Endothelial cell of umbilical vein (primary cell): Measurements from ENCODE around the gene MOCS1. TPM values are rescaled to one million over a fixed set of nuclear protein-coding genes. Genes with fewer than 3 reads are reported as not detected.

Experiments used
- BruUV-seq: library from RNA; stranded (reverse); fragments of 400-500 nt; replicated peaks from 2 replicates; lab custom pipeline; 2021; lab: Mats Ljungman, UMichigan
- CTCF ChIA-PET: fragments of 300-600, 350-600 bp; sonication (Branson Sonifier 250); formaldehyde crosslinking; loops from one replicate; lab custom pipeline; 2021; ENCODE audit warnings: antibody characterized with exemption, inconsistent platforms; lab: Charles Lee
- POLR2A ChIA-PET: fragments of 300-600, 350-600 bp; sonication (Branson Sonifier 250); formaldehyde crosslinking; loops from one replicate; lab custom pipeline; 2021; ENCODE audit warnings: antibody characterized with exemption, inconsistent platforms; lab: Charles Lee
- DNase-seq: peaks from one replicate; pipeline ENCODE4 v3.0.0-alpha.2; 2011; ENCODE audit warnings: low read depth, low spot score
- FAIRE-seq: peaks from 2 replicates; lab custom pipeline; 2011; peaks lifted over from hg19 to GRCh38; lab: Jason Lieb, UNC
- H2AFZ ChIP-seq: 2 replicates; pipeline ENCODE4 v1.6.0; 2012; ENCODE audit warnings: low read depth, low read length, control low read depth, inconsistent platforms
- H3K27ac ChIP-seq: 2 replicates; pipeline ENCODE4 v1.5.1; 2011; ENCODE audit warnings: low read depth, mild to moderate bottlenecking, control low read depth, low read length, moderate library complexity; ENCODE audit not compliant: insufficient read depth
- H3K27me3 ChIP-seq, 2 experiments: 2 replicates each; pipeline versions ENCODE4 v1.6.0 to v1.6.1; 2011; ENCODE audit warnings: low read length in 2 of 2, mixed read lengths in 1 of 2; ENCODE audit not compliant: control insufficient read depth in 2 of 2, insufficient read depth in 2 of 2
- H3K36me3 ChIP-seq, 2 experiments: 2 replicates in 1 of 2; 3 replicates in 1 of 2; pipeline ENCODE4 v1.5.1; 2011; ENCODE audit warnings: low read length in 2 of 2, mild to moderate bottlenecking in 1 of 2, moderate library complexity in 1 of 2; ENCODE audit not compliant: control insufficient read depth in 2 of 2, insufficient read depth in 2 of 2; ENCODE audit errors: extremely low read depth in 1 of 2
- H3K4me1 ChIP-seq: 3 replicates; pipeline ENCODE4 v1.5.1; 2011; ENCODE audit warnings: mild to moderate bottlenecking, low read length; ENCODE audit not compliant: control insufficient read depth, insufficient read depth; ENCODE audit errors: extremely low read depth
- H3K4me2 ChIP-seq: 2 replicates; pipeline ENCODE4 v1.6.1; 2011; ENCODE audit warnings: low read length, control low read depth, mixed read lengths; ENCODE audit not compliant: insufficient read depth
- H3K4me3 ChIP-seq, 3 experiments: fragments of 200-600 bp in 1 of 3; sonication (generic), shearing (Covaris generic) in 1 of 3; replicated peaks in 1 of 3; 2 replicates each; pipeline ENCODE4 v1.5.1; 2011 to 2016; ENCODE audit warnings: control low read depth in 3 of 3, low read length in 3 of 3, mild to moderate bottlenecking in 2 of 3, inconsistent platforms in 1 of 3, low read depth in 1 of 3, moderate library complexity in 1 of 3; ENCODE audit not compliant: insufficient read depth in 1 of 3
- H3K79me2 ChIP-seq: 2 replicates; pipeline ENCODE4 v1.6.0; 2012; ENCODE audit warnings: low read length, inconsistent platforms; ENCODE audit not compliant: control insufficient read depth, insufficient read depth
- H3K9ac ChIP-seq: replicated peaks from 2 replicates; pipeline ENCODE3; 2011; ENCODE audit warnings: low read length, control low read depth; ENCODE audit not compliant: insufficient read depth; ENCODE audit errors: extremely low read depth
- H3K9me1 ChIP-seq: replicated peaks from 3 replicates; pipeline ENCODE4 v1.6.0; 2011; ENCODE audit warnings: mild to moderate bottlenecking, low read length; ENCODE audit not compliant: control insufficient read depth, insufficient read depth; ENCODE audit errors: extremely low read depth
- H3K9me3 ChIP-seq: replicated peaks from 2 replicates; pipeline ENCODE4 v1.5.1; 2012; ENCODE audit warnings: low read length, inconsistent platforms; ENCODE audit not compliant: control insufficient read depth, insufficient read depth
- H4K20me1 ChIP-seq: replicated peaks from 2 replicates; pipeline ENCODE3; 2011; ENCODE audit warnings: mild to moderate bottlenecking, low read length; ENCODE audit not compliant: control insufficient read depth, insufficient read depth; ENCODE audit errors: extremely low read depth
- EZH2 ChIP-seq: IDR thresholded peaks from 2 replicates; pipeline ENCODE4 v1.6.1; 2012; ENCODE audit warnings: borderline replicate concordance, low read depth, mild to moderate bottlenecking, moderate library complexity, low read length, inconsistent platforms; ENCODE audit not compliant: severe bottlenecking
- FOS ChIP-seq: IDR thresholded peaks from 2 replicates; pipeline ENCODE4 v1.6.1; 2011; ENCODE audit warnings: mild to moderate bottlenecking, low read length, moderate library complexity, borderline replicate concordance; ENCODE audit not compliant: insufficient read depth
- GATA2 ChIP-seq: IDR thresholded peaks from 2 replicates; pipeline ENCODE4 v1.7.0; 2011; ENCODE audit warnings: low read depth, mild to moderate bottlenecking, moderate library complexity, mixed read lengths, low read length; ENCODE audit not compliant: insufficient read length, insufficient read depth
- JUN ChIP-seq: IDR thresholded peaks from 2 replicates; pipeline ENCODE4 v1.6.1; 2011; ENCODE audit warnings: borderline replicate concordance, low read depth; ENCODE audit not compliant: insufficient read length, insufficient read depth
- MYC ChIP-seq: IDR thresholded peaks from one replicate; pipeline ENCODE4 v1.6.1; 2011; ENCODE audit warnings: mild to moderate bottlenecking, low read depth, low read length
- POLR2A ChIP-seq: IDR thresholded peaks from 2 replicates; pipeline ENCODE4 v1.6.1; 2012; ENCODE audit warnings: low read depth, mild to moderate bottlenecking, control low read depth, low read length
- POLR2AphosphoS5 ChIP-seq: IDR thresholded peaks from 2 replicates; pipeline ENCODE4 v1.6.1; 2012; ENCODE audit warnings: low read depth, mild to moderate bottlenecking, control low read depth, low read length, moderate library complexity; ENCODE audit not compliant: insufficient read depth
- dilution Hi-C: fragments of 300-500 bp; cut with MboI; formaldehyde crosslinking; loops from one replicate; pipeline ENCODE4 v1.15.0; 2019; ENCODE audit warnings: low sequenced_read_pairs; ENCODE audit not compliant: extremely low pct_ligation_motif_present
- intact Hi-C: fragments of 100-400 bp; cut with micrococcal nuclease; formaldehyde crosslinking; loops from one replicate; pipeline ENCODE4 v1.10.0; 2022
- polyA plus RNA-seq, 4 experiments: library from polyadenylated mRNA; depleted of rRNA in 3 of 4; stranded (reverse) in 3 of 4; unstranded in 1 of 4; fragments of >200 nt; gene quantifications; 2 replicates each; pipeline versions ENCODE4 v1.2.1 to v1.2.3, GENCODE V29; 2011 to 2012; ENCODE audit warnings: missing spikeins in 1 of 4
- total RNA-seq: library from RNA; stranded (reverse); gene quantifications from 2 replicates; pipeline ENCODE4 v1.2.3, GENCODE V29; 2021
- TF ChIP-seq, protein P1 (sequence below), 2 donors: IDR thresholded peaks; 1 replicate in 1 of 2; 2 replicates in 1 of 2; pipeline ENCODE4 v1.5.1; 2011; ENCODE audit warnings: low read length in 2 of 2, mild to moderate bottlenecking in 2 of 2, moderate library complexity in 2 of 2, control low read depth in 1 of 2, inconsistent platforms in 1 of 2, low read depth in 1 of 2; ENCODE audit not compliant: insufficient read depth in 1 of 2; ENCODE audit errors: extremely low read depth in 1 of 2
- TF ChIP-seq, protein P2 (sequence below): IDR thresholded peaks from 2 replicates; pipeline ENCODE4 v1.6.1; 2011; ENCODE audit not compliant: insufficient read depth, insufficient read length

The MOCS1 gene
- total and polyA plus RNA-seq, 2 donors (not counting 3 experiments of a cell fraction or from before 2014, with no cell fraction given): 8.3 to 12.8 TPM

DNA sequence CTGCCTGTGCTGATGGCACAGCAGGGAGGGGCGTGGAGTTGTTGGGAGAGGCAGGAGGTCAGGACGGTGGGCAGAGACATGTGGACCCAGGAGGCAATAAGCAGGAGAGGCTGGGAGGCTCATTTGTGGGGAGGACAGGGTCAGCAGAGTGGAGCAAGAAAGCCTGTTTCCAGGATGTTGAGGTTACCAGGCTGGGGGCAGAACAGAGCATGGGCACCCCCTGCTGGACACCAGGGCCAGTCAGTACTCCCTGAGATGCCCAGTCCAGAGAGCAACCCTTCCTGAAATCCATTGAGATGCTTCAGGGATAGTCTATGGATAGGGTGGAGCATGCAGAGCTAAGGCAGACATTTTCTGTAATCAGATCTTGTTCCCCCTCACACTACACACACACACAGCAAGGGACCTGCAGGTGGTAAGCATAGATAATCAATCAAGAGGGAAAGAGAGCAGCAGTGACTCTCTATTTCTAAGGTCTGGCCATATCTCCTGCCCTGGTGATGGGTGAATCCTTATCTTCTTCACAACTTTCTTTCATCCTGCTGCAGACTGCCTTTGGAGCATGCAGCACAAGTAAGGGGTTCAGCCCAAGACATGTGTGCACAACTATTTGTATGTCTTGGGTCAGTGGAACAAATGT, 41.7 kb downstream of the MOCS1 start:
- Histone ChIP-seq H3K9me3 (no peaks in the 10 kb centered on the region), H3K36me3 (no peaks in the 10 kb centered on the region), H2AFZ (no peak overlapping the region), H3K79me2 (no peaks in the 10 kb centered on the region), H3K9me1 (no peaks in the 10 kb centered on the region), H3K4me3 (no peak overlapping the region), H3K4me1 (peaks cover 10% of the 10 kb centered on the region), H4K20me1 (no peaks in the 10 kb centered on the region), H3K27me3 (no peaks in the 10 kb centered on the region), H3K4me2 (no peak overlapping the region), H3K9ac (no peak overlapping the region), H3K27ac (no peak overlapping the region)
- FAIRE-seq: peak; percentile 84
- CTCF ChIA-PET: interaction anchor here (0.6 to 13.2 kb wide), 11 partner anchors 10 to 539 kb away, joined by 3 to 313 read pairs (median 5); no protein-coding TSS in a partner anchor
- POLR2A ChIA-PET: no interaction called here
- dilution Hi-C loops: no loop called here
- DNase-seq: peak; percentile 69
- intact Hi-C loops: loop anchor here (1.0 to 5.0 kb wide), 6 partner anchors 21 to 544 kb away; partner anchors contain the start of gene DAAM2
- no TSS peak for BruUV-seq
- TF ChIP-seq, protein P1, sequence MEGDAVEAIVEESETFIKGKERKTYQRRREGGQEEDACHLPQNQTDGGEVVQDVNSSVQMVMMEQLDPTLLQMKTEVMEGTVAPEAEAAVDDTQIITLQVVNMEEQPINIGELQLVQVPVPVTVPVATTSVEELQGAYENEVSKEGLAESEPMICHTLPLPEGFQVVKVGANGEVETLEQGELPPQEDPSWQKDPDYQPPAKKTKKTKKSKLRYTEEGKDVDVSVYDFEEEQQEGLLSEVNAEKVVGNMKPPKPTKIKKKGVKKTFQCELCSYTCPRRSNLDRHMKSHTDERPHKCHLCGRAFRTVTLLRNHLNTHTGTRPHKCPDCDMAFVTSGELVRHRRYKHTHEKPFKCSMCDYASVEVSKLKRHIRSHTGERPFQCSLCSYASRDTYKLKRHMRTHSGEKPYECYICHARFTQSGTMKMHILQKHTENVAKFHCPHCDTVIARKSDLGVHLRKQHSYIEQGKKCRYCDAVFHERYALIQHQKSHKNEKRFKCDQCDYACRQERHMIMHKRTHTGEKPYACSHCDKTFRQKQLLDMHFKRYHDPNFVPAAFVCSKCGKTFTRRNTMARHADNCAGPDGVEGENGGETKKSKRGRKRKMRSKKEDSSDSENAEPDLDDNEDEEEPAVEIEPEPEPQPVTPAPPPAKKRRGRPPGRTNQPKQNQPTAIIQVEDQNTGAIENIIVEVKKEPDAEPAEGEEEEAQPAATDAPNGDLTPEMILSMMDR (IDR thresholded peaks at IDR 0.05; ENCODE audit: extremely low read depth in 1 of 2, insufficient read depth in 1 of 2, low read depth in 1 of 2, low read length in 2 of 2): peak; percentile 79 to 94
- TF ChIP-seq POLR2A: no peak
- TF ChIP-seq, protein P2, sequence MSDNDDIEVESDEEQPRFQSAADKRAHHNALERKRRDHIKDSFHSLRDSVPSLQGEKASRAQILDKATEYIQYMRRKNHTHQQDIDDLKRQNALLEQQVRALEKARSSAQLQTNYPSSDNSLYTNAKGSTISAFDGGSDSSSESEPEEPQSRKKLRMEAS: no peak

DNA sequence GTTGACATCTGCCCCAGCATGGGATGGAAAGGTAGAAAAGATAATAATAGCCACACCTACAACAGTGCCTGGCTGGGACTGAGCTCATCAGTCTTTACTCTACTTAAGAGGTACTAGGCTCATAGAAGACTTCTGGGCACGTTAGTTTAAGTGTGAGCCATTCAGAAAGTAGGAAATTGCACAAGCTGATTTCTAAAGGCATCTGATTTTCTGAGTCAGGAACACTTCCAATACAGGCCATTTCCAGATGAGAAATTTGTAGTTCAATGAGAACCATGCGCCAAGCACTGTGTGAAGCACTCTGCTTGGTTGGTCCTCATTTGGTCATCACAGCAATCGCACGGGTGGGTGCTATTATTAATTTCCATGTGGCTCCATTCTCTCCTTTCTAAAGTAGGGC, 42.3 kb downstream of the MOCS1 start:
- Histone ChIP-seq H3K4me3 (no peak overlapping the region), H2AFZ (no peak overlapping the region), H4K20me1 (no peaks in the 10 kb centered on the region), H3K36me3 (no peaks in the 10 kb centered on the region), H3K27ac (no peak overlapping the region), H3K4me2 (no peak overlapping the region), H3K9me1 (no peaks in the 10 kb centered on the region), H3K27me3 (no peaks in the 10 kb centered on the region), H3K4me1 (peaks cover 16% of the 10 kb centered on the region), H3K9me3 (no peaks in the 10 kb centered on the region), H3K9ac (no peak overlapping the region), H3K79me2 (no peaks in the 10 kb centered on the region)
- dilution Hi-C loops (no loop called here), intact Hi-C loops (loop anchor here (1.0 to 5.0 kb wide), 6 partner anchors 21 to 544 kb away; partner anchors contain the start of gene DAAM2)
- DNase-seq: no peak
- no peak for FAIRE-seq
- ChIA-PET CTCF (interaction anchor here (1.0 to 13.2 kb wide), 10 partner anchors 10 to 545 kb away, joined by 3 to 313 read pairs (median 6); partner anchors contain the start of gene MOCS1), POLR2A (no interaction called here)
- TF ChIP-seq JUN (no peak), POLR2AphosphoS5 (no peak), MYC (no peak), FOS (no peak), POLR2A (no peak), EZH2 (no peak), GATA2 (no peak)
- TF ChIP-seq, protein P2: no peak
- TF ChIP-seq, protein P1 (IDR thresholded peaks at IDR 0.05; ENCODE audit: extremely low read depth in 1 of 2, insufficient read depth in 1 of 2, low read depth in 1 of 2, low read length in 2 of 2): no peak
- BruUV-seq: no TSS peak
